Dedifferentiated amniotic fluid mesenchymal stem cell (primary cell): Measurements from ENCODE around the gene SLC9C1.

Experiments
- DNase-seq: peaks from one replicate; pipeline ENCODE4 v3.0.0-alpha.2; 2016; ENCODE audit errors: extremely low spot score

Gene SLC9C1

DNA sequence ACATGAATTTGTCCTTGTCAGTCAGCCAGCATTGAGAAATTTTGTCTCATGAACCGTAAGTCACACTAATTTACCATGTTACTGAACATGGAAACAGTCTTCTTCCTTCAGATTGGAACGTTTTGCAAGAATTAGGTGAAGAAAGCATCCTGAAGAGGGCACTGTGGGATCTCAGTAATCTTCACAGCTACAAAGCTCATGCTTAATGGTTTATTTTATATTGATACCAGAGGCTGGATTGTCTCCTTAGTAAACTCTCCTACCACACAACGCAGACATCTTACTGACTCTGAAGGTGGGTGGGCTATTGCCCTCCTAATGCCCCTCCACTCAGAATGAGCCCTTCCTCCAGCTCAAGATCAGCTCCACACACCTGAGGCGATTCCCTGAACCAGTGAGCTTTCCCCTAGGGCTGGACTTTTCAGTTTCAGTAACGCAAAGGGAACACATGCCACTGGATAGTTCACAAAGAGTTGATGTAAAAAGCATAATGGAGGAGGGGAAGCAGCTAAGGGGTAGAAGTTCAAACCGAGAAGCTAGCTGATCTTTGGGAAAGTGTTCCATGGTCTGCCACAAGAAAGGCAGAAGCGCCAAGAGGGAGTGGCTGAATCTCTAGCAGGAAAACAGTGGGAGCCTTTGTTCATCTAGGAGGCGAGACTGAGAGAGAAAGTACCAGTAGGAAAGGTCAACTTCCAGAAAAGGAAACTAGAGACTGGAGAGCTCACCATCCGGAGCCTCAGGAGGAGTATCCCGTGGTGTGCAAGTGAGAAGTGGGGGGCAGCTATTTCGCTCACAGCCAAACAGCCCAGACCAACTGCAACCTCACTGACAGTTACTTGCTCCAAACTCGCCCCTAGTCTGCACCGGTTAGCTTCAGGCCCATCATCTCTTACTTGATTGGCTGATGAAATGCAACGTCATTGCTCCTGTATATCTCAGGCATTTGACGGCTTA is at the start of gene SLC9C1:
Gene SLC9C1 (minus strand): TSS at position 849 of the 954 bp plus-strand sequence. CDS start 7,425 bp downstream, outside the sequence.
- DNase-seq, result peak; percentile 45

DNA sequence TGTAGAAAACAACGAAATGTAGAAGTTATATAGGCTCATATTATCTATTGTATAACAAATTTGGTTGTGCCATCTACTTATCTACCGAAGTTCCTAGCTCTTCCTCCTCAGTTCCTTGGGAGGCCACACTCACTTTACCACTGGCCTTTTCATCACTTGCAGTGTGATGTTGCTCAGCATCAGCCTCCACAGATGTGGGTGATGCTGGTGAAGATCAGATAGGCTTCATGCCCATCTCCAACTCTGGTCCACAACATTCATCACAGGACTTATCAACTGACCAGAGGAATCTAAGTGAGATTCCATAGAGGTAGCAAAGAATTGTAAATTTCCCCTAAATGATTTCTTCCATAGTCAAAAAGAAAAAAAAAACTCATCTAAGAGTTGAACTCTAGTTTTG is 47.4 kb upstream of the SLC9C1 start:
- DNase-seq, result no peak

DNA sequence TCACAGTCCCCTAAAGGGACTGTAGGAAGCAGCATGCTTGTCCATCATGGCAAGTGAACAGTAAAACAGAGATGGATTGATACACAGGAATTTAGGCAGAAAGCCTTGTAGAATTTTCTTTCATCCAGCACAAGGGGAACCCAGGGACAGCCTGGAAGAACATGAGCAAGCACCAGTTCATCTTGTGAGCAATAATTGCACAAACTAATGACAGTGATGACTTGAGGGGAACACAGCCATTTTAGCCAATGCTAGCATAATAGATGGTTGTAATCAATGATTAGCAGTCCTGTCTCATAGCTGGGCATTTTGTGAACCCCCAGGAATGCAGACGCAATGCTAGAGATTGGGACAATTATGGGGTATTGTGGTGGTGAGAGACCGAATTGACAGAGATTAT is 45.6 kb upstream of the SLC9C1 start:
- no peak for DNase-seq

DNA sequence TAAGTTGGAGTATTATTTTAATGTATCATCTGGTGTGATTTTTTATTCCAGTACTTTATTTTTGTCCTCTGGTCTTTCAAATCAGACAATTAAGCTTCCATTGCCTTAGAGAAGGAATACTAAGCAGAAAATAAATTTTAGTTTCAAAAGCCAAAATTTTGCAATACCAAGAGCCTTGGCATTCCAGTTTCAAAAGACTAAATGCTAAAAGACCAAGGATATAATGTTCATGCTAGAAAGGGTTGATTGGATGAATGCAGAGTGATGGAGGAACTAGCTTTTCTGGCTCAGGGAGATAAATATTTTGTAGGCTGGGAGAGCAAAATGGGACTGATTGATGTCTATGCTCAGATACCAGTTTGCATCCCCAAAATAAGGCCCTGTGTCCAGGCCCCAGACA is 45.1 kb upstream of the SLC9C1 start:
- DNase-seq, result no peak

DNA sequence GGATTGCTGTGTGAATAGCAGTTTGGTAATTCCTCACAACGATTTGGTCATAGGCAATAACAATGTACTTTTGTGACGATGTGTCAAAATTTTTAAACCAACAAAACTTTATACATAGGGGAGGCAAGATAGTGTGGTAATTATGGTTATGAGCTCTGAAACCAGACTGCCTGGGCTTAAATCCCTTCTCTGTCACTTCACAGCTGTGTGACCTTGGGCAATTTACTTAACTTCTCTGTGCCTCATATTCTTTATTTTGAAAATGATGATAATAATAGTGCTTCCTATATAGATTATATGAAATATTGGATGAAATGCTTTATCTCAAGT is 44.7 kb upstream of the SLC9C1 start:
- no peak for DNase-seq

DNA sequence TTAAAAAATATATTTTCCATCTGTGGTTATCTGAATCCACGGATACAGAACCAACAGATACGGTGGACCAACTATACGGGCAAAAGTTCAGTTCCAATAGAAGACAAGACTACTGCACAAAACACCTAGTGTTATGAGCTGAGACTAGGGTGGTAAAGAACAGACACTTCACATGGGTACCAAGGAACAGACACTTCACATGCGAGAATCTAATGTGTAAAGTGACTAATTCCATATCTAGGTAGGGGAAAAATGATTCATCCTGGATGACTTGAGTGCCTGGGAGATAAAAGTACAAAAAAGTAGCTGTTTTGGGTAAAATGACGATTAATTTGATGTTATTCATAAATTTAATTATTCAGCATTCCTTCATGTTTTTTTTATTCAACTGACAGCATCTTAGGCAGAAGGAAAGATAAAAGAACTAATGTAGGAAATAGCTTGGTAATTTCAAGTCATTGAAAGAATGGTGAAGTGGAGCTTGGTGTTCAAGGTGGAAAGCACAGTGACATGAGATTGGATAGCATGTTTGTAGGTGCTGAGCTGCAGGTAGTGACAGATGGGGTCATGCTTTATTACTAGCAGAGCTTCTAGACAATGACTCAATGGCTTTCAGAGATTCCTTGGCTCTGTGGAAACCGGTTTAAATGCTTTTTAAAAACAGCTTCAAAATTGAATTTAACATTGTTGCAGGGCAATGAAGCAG is 44.2 kb upstream of the SLC9C1 start:
- DNase-seq, result no peak

DNA sequence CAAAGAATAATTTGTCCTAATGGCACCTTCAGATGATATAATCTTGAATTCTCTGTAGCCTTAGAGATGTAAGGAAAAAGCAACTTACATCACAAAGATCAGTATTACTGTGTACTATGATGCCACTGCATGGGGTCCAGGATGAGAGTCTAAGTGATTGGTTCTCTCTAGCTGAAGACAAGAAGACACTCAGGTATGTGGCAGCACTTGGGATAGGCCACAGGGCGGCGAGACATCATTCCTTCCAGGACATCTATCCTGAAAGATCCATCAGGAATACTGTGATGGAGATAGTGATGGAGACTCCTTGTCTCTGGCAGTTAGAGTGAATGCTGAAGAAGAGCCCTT is 41.4 kb upstream of the SLC9C1 start:
- DNase-seq, result no peak

DNA sequence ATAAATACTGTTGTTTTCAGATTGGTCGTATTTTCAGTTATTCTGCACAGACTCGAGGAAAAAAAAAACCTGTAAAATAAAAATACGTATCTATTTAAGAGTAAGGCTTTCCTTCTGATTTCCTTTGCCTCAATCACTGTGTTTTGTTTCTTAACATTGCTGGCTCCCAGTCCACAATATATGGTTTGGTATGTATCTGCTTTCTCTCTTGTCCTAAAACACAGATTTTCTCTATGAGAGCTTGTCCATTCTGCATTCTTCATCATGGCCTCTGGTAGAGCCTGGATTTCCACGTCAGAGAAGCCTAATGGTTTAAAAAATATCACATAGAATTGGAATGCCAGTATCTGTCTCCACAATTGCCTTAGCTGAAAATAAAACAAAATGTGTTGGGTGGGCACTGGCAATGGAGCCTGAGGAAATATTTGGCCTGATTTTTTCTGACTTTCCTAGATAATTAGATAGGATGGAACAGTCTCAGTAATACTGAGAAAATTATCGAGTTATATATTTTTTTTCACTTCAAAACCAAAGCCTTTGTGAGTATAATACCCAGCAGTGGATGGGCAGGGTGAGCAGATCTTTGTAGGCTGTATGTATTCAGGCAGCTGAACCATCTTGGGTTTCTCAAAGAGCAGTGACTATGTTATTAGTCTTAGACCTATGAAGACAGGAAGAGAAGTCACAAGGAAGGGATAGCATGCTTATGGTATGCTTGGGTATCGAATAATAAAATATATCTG is 40.8 kb upstream of the SLC9C1 start:
- DNase-seq, result no peak

DNA sequence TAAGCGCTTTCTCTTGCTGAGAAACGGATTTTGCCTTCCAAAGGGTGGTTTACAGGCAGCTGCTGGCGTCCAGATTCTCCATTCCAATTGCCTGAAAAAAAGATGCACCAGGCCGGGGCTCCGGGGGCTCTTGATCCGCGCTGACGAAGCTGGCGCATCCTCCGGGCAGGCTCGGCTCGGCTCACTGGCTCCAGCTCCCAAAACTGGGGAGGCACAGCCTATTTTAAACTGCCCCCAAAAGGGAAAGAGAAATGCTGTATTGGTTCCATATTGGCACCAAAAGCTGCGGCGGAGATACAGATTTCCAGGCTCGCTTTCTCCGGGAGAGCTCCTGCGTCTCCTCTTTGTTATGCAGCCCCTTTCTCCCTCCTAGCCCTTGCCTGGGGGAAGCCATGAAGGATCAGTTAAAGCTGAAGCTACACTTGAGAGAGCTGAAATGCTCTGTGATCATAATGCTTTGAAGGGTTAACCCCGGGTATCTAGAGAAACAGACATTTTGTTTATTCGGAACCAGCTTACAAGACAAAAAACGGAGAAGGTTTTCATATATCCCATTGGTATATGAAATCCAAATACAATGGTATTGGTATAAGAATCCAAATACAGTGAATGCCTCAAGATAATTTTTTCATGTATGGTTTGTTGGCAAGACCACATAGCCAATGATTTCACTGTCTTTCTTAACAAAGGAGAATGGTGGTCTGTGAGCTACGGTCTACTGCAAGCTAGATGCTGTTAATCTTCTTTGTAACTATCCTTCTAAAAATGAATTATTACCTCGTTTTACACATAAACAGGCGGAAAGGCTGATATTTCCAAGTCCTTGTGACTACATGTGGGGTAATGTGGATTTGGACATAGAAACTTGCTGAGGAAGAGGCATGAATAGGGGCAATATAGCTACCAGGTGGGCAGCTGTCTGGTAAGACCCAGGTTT is 39.6 kb upstream of the SLC9C1 start:
- DNase-seq, result no peak

DNA sequence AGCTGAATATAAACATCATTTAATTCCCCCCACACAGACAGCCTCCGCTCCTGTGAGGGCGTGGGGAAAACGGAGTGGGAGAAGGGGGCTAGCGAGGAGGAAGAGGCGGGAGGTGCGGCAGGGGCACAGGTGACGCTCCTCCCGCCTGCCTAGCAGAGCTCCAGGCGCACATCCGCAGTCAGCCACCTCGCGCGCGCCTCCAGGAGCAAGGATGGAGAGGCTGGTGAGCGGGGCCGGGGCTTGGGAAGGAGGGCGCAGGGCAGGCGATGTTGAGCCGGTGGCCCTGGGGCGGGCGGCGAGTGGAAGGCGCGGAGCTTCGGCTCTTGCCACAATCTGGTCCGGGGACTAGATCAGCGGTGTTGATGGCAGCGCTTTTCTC is 39.0 kb upstream of the SLC9C1 start, which contains the start of gene CD200:
Gene CD200 (plus strand): TSS at position 155 of the 379 bp plus-strand sequence. CDS start 57 bp downstream, at position 212.
- no peak for DNase-seq

DNA sequence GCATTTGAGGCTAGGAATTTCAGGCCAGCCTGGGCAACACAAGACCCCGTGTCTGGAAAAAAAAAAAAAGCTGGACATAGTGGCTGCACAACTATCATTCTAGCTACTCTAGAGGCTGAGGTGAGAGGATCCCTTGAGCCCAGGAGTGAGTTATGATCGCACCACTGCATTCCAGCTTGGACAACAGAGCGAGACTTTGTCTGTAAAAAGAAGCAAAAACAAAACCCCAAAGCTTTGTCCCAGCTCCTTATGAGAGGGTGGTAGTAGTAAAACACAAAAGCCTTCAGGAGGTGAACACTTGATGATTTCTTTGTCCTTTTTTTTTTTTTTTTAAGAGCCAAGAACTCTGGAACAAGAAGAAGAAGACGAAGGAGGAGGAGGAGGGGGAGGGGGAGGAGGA is 37.8 kb upstream of the SLC9C1 start:
- DNase-seq, result no peak

DNA sequence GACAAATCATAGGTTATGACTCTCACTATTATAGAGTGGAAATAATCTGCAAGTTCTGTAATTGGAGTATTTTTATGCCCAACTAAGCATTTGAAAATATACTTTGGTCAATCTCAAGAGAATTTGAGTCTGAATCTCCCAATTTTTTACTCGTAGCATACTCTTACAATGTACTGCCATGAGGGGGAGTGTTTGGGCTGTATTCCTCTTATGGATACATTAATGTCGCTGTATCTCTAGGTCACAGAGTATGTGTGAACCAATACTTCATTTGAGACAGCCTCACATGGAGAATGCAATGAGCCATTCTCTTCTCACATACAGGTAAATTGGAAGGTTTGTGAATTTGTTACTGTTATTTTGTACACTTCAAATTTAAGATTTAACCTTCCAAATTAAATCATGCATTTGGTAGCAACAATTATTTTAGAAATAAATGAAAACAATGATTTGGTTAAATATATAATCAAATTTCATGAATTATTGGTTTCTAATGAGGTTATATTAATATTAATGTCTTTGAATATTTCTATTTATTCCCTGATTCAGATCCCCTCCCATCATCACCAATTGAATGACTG is 33.4 kb upstream of the SLC9C1 start:
- DNase-seq, result peak; percentile 66

DNA sequence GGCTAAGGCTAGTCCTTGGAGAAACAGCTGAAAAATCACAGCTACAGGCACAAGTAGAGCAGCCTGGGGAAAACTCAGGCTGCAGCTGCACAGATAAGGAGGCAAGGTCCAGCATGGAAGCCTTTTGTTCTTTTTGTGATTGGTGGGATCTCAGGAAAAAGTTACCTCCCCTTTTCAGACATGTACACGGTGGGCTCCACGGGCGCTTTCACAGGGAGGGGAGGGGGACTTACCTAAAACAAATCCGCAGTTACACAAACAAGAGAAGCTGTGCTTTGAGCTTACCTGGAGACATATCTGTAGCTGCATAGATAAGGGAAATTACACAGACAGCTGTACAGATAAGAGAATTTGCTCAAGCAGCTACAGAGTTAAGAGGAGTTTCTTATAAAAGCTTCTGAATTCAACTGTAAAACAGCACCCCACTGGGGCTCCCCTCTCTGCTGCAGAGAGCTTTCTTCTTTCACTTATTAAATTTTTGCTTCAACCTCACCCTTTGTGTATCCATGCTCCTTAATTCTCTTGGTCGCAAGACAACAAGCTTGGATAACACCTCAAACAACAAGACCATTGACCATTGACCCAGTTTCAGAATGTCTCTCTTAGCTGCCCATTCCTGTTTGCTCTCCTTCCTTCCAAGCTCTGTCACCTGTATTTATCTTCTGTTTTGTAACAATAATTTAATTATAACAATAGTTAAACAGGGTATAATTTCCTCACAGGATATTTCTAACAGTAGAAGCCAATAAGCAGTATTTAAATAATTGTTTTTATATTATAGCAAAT is 28.0 kb upstream of the SLC9C1 start:
- DNase-seq, result no peak

DNA sequence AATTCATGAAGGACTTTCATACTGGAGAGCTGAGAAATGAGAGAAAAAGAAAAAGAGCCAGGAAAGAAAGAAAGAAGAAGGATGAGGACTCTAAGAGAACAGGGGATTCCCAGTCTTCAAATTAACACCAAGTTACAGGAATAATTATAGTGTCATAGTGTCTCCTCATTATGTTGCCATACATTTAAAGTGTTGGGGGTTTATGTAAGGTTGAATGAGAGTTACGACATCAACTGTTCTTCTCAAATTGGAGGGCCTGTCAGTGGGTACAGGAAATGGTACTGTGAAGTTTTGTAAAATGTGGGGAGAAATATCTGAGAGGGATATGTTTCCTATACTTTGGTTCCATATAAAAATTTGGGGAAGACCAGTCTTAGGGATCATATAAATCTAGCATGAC is 26.7 kb upstream of the SLC9C1 start:
- no peak for DNase-seq

DNA sequence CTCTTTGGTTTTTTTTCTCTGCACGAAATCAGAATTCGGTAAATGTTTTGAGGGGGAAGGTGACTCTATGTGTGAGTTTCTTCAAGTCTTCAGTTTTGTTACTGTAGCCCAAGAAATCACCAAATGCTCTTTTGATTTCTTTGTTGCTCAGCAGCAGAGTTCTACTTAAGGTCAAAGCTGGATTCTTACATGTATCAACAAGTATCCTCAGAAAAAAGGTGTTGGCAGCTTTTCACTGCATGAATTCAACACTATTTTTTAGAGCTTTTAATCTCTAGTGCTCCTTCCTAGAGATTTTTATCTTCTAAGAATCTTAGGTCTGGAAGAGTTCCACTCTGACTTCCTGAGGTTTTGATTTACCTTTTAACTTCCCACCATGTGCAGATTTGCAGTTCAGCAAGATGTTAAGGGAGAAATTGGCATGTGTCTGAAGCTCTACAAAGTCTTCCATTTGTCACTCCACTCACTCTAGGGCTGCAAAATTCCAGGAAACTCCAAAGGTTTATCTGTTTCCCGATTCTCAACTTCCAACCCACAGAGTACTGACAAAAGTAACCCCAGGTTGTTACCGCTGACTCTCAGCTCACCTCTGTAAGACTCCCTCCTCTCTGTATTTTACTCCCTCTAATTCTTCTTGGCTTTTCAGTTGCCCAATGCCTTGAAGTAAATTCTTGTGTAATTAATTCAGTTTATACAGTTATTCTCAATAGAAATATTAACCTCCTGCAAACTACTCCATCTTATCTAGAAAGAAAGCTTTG is 25.7 kb upstream of the SLC9C1 start:
- DNase-seq, result no peak

DNA sequence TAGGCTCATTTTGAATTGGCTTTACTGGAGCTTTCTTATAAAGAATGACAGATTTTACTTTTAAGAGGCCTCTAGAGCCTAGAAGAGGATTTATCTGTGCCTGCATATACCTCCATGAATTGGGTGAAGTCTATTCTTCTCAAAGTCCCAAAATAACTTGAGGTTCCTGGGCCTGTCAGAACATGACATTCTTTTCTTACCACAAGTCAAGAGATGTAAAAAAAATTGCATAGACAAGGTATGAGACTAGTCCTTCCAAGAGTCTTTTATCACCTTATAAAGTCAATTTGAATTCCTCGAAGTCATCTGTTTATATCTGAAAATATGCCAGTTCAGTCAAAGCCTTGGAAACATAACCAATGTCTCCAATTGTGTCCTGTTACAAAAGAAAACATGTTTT is 21.8 kb upstream of the SLC9C1 start:
- no peak for DNase-seq

DNA sequence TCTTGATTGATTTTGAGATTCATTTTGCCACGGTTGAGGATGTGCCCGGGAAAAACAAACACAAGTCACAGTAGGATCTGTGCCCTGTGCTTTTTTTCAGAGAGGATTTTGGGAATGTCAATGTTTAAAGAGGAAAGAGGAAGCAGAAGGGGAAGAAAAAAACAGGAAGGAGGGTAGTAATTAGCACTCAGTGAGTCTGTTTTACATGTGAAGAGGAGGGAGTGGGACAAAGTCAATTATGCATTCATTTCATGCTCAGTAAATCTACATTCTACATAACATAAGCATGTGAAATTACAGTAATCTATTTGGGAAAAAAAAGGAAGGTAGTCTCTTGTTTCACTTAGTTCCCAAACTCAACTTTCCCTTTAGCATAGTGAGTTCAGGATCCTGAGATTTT is 20.6 kb upstream of the SLC9C1 start:
- DNase-seq, result no peak

DNA sequence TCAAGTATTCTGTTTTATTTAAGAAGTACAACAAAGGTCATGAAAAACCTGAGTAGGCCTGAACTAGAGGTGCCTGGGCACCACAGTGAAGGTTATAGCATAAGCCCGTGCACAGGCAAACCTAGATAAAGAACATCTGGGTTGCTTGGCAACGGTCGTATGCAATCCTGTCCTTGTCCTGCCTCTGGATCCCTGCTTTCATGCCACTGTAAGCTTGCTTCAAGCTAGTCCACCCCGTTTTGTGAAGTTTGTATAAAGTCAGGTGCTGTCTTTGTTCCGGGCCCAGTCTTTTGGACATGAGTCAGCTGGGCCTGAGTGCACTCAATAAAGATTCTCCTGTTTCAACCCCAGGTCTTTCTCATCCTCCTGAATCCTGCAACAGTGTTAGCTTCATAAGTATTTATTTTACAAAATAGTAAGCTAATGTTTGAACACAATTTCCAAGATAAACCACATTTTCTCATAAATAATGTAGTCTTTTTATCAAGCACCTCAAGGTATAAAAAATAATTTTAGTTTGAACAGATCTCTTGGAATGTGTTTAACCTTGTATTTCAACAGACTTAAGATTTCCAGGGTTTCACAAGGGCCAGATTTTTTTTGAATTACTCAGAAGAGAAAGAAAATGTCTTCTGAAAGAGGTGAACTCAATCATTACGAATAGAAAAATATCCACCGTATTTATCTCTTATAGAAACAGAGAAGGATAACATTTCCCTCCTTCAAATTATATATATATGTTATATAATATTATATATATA is 14.3 kb upstream of the SLC9C1 start:
- DNase-seq, result peak; percentile 31

DNA sequence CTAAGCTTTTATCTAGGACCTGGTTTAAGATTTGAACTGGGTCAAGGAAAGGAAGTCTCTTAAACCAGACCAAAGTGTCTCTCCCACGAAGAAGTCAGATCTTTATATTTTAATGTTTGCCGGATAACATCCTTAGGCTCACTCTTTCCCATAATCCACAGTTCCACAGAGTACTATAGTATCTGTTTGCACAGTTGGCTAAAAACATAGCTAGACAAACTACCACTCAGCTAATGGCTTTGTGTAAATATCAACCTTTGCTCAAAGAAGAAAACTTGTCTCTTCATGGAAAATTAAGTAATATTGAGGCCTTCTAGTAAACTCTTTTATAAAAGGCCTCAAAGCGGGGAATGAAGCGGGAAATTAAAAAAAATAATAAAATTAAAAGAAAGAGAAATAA is 13.5 kb upstream of the SLC9C1 start:
- no peak for DNase-seq
